Upper lobe of left lung (tissue), 4 donors: Measurements from ENCODE around the gene SLC9A9.

Experiments
- POLR2A ChIP-seq, 4 donors: fragments of 450-650 bp; IDR thresholded peaks; one replicate each; pipeline ENCODE4 v1.5.1; 2016 to 2017; ENCODE audit warnings: antibody characterized with exemption in 4 of 4, mild to moderate bottlenecking in 2 of 4
- POLR2AphosphoS5 ChIP-seq, 2 donors: sonication (generic); formaldehyde crosslinking; IDR thresholded peaks; one replicate each; pipeline ENCODE4 v1.5.1; 2017; ENCODE audit warnings: antibody characterized with exemption in 2 of 2

- TF ChIP-seq POLR2AphosphoS5 (IDR thresholded peaks at IDR 0.05) = no peak
- TF ChIP-seq POLR2A (IDR thresholded peaks at IDR 0.05) = no peak
Measured at GRCh38 chr3:143222505-143222904, 625.8 kb downstream of the SLC9A9 start.
